Tibial nerve (tissue), 4 donors: Measurements from ENCODE around the gene LACRT. TPM values are rescaled to one million over a fixed set of nuclear protein-coding genes. Genes with fewer than 3 reads are reported as not detected.

Experiments used
- DNase-seq, 2 donors: peaks; one replicate each; pipeline ENCODE4 v3.0.0-alpha.2; 2019; ENCODE audit warnings: low spot score in 2 of 2
- H3K27ac ChIP-seq, 4 donors: fragments of 200-600 bp; sonication (generic) in 3 of 4; one replicate each; pipeline ENCODE4 v1.5.1; 2017 to 2019; ENCODE audit warnings: mild to moderate bottlenecking in 1 of 4
- H3K27me3 ChIP-seq, 2 donors: fragments of 200-600 bp; sonication (generic) in 1 of 2; one replicate each; pipeline versions ENCODE4 v1.5.1 to v1.6.0; 2017 to 2019
- H3K36me3 ChIP-seq, 3 donors: fragments of 200-600 bp; sonication (generic); one replicate each; pipeline ENCODE4 v1.5.1; 2018 to 2019
- H3K4me1 ChIP-seq, 4 donors: fragments of 200-600 bp; sonication (generic) in 3 of 4; one replicate each; pipeline ENCODE4 v1.5.1; 2017 to 2019
- H3K4me3 ChIP-seq, 4 donors: fragments of 200-600 bp; sonication (generic) in 3 of 4; one replicate each; pipeline ENCODE4 v1.5.1; 2017 to 2019; ENCODE audit warnings: mild to moderate bottlenecking in 1 of 4, moderate library complexity in 1 of 4
- H3K9me3 ChIP-seq, 4 donors: fragments of 200-600 bp; sonication (generic) in 3 of 4; one replicate each; pipeline ENCODE4 v1.5.1; 2017 to 2019
- CTCF ChIP-seq, 5 experiments: fragments of 200-600 bp in 3 of 5; fragments of 450-650 bp in 2 of 5; sonication (generic) in 3 of 5; IDR thresholded peaks; one replicate each; pipeline ENCODE4 v1.5.1; 2016 to 2019; ENCODE audit warnings: antibody characterized with exemption in 5 of 5, mild to moderate bottlenecking in 3 of 5, moderate library complexity in 2 of 5
- EP300 ChIP-seq, 2 donors: sonication (generic); formaldehyde crosslinking; IDR thresholded peaks; one replicate each; pipeline ENCODE4 v1.6.1; 2017; ENCODE audit warnings: antibody characterized with exemption in 2 of 2, mild to moderate bottlenecking in 1 of 2
- POLR2A ChIP-seq, 2 donors: fragments of 450-650 bp; IDR thresholded peaks; one replicate each; pipeline ENCODE4 v1.6.1; 2017; ENCODE audit warnings: antibody characterized with exemption in 2 of 2, mild to moderate bottlenecking in 2 of 2, moderate library complexity in 2 of 2
- WGBS, 2 donors: methylation state at CpG; one replicate each; pipeline ENCODE4 v1.1.5; 2018; 5-methylcytosine and 5-hydroxymethylcytosine counted together
- total RNA-seq, 4 donors: library from RNA; depleted of rRNA; stranded (reverse); fragments of >200 nt; gene quantifications; one replicate each; pipeline ENCODE4 v1.1.0, GENCODE V29; 2016

The LACRT gene
- total RNA-seq, 4 donors from 2014 or later = not detected

GRCh38 chr12:54595471-54595870 is 39.2 kb downstream of the LACRT start:
- H3K27ac ChIP-seq = no peak overlapping the region
- H3K4me1 ChIP-seq = no peaks in the 10 kb centered on the region
- no peak overlapping the region for H3K4me3 ChIP-seq
- WGBS, 2 donors = 89 to 91% methylated on average over 3 of the region's 3 CpGs
- no peak for TF ChIP-seq POLR2A (IDR thresholded peaks at IDR 0.05)
- TF ChIP-seq CTCF (IDR thresholded peaks at IDR 0.05) = no peak
- TF ChIP-seq EP300 (IDR thresholded peaks at IDR 0.05) = no peak
- no peak for DNase-seq
- H3K36me3 ChIP-seq = no peaks in the 10 kb centered on the region
- H3K27me3 ChIP-seq = no peaks in the 10 kb centered on the region
- H3K9me3 ChIP-seq = no peaks in the 10 kb centered on the region

- no peak overlapping the region for H3K4me3 ChIP-seq
- no peaks in the 10 kb centered on the region for H3K9me3 ChIP-seq
- H3K4me1 ChIP-seq = peaks cover 0 to 5% (median 2%) of the 10 kb centered on the region in 4 donors
- no peaks in the 10 kb centered on the region for H3K36me3 ChIP-seq
- no peak overlapping the region for H3K27ac ChIP-seq
- 56 to 58% methylated on average over 5 of the region's 5 CpGs for WGBS, 2 donors
- H3K27me3 ChIP-seq = peaks cover 0 to 5% of the 10 kb centered on the region in 2 donors
- no peak for DNase-seq
- TF ChIP-seq CTCF (IDR thresholded peaks at IDR 0.05) (no peak), EP300 (IDR thresholded peaks at IDR 0.05) (no peak), POLR2A (IDR thresholded peaks at IDR 0.05) (no peak)
Measured at GRCh38 chr12:54593725-54594124, 41.0 kb downstream of the LACRT start.

- no peak for TF ChIP-seq POLR2A (IDR thresholded peaks at IDR 0.05)
- no peak for TF ChIP-seq CTCF (IDR thresholded peaks at IDR 0.05)
- no peak for TF ChIP-seq EP300 (IDR thresholded peaks at IDR 0.05)
- no peak for DNase-seq
- no peak overlapping the region for H3K27ac ChIP-seq
- no peaks in the 10 kb centered on the region for H3K9me3 ChIP-seq
- H3K4me3 ChIP-seq = no peak overlapping the region
- H3K27me3 ChIP-seq = peaks cover 0 to 8% of the 10 kb centered on the region in 2 donors
- WGBS, 2 donors = 60 to 78% methylated on average over 4 of the region's 4 CpGs
- no peaks in the 10 kb centered on the region for H3K36me3 ChIP-seq
- peaks cover 0 to 11% (median 4%) of the 10 kb centered on the region in 4 donors for H3K4me1 ChIP-seq
Measured at GRCh38 chr12:54593135-54593534, 41.6 kb downstream of the LACRT start.

DNA sequence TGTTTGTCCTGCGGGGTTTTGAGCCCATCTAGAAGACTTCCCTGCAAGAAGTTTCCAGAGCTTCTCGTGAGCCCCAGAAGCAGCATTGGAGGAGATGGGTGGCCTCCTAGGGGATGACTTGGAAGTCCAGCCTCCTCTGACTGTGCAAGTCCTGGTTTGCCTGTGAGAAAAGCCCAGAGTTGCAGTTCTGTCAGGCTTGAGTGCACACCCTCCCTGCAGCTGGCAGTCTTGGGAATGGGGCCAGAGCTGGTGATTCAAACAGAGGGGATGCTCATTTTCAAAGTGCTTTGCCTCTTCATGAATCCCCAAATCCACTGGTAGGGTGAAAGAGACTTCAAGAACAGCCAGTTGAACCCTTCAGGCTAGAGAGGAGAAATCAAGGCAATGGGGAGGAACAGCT is 42.4 kb downstream of the LACRT start:
- Histone ChIP-seq H3K4me1 (peaks cover 0 to 19% (median 6%) of the 10 kb centered on the region in 4 donors), H3K36me3 (no peaks in the 10 kb centered on the region), H3K4me3 (no peak overlapping the region), H3K9me3 (no peaks in the 10 kb centered on the region), H3K27me3 (peaks cover 0 to 13% of the 10 kb centered on the region in 2 donors), H3K27ac (no peak overlapping the region)
- WGBS, 2 donors = 88 to 90% methylated on average over 2 of the region's 2 CpGs
- no peak for TF ChIP-seq POLR2A (IDR thresholded peaks at IDR 0.05)
- no peak for DNase-seq

- Histone ChIP-seq H3K36me3 (no peaks in the 10 kb centered on the region), H3K9me3 (no peaks in the 10 kb centered on the region), H3K4me3 (no peak overlapping the region), H3K27me3 (peaks cover 0 to 13% of the 10 kb centered on the region in 2 donors), H3K27ac (no peak overlapping the region), H3K4me1 (peaks cover 0 to 21% (median 6%) of the 10 kb centered on the region in 4 donors)
- TF ChIP-seq CTCF (IDR thresholded peaks at IDR 0.05) (no peak), EP300 (IDR thresholded peaks at IDR 0.05) (no peak), POLR2A (IDR thresholded peaks at IDR 0.05) (no peak)
- DNase-seq = no peak
- 52% methylated on average over 7 of the region's 7 CpGs for WGBS, 2 donors
Measured at GRCh38 chr12:54590978-54591591, 43.6 kb downstream of the LACRT start.
